Breast epithelium (tissue), 3 donors: ENCODE measurements around the gene NEK5.

Experiments
- POLR2A ChIP-seq: fragments of 450-650 bp; IDR thresholded peaks from one replicate; pipeline ENCODE4 v1.6.1; 2016; ENCODE audit warnings: antibody characterized with exemption, mild to moderate bottlenecking, moderate library complexity
- TF ChIP-seq, protein P1 (sequence below), 3 donors: fragments of 450-650 bp; IDR thresholded peaks; one replicate each; pipeline ENCODE4 v1.5.1; 2016 to 2017; ENCODE audit warnings: antibody characterized with exemption in 3 of 3, mild to moderate bottlenecking in 3 of 3, moderate library complexity in 3 of 3

- no peak for TF ChIP-seq POLR2A
- TF ChIP-seq, protein P1, sequence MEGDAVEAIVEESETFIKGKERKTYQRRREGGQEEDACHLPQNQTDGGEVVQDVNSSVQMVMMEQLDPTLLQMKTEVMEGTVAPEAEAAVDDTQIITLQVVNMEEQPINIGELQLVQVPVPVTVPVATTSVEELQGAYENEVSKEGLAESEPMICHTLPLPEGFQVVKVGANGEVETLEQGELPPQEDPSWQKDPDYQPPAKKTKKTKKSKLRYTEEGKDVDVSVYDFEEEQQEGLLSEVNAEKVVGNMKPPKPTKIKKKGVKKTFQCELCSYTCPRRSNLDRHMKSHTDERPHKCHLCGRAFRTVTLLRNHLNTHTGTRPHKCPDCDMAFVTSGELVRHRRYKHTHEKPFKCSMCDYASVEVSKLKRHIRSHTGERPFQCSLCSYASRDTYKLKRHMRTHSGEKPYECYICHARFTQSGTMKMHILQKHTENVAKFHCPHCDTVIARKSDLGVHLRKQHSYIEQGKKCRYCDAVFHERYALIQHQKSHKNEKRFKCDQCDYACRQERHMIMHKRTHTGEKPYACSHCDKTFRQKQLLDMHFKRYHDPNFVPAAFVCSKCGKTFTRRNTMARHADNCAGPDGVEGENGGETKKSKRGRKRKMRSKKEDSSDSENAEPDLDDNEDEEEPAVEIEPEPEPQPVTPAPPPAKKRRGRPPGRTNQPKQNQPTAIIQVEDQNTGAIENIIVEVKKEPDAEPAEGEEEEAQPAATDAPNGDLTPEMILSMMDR (IDR thresholded peaks at IDR 0.05), result no peak
Measured at GRCh38 chr13:52162279-52163101, 33.6 kb upstream of the NEK5 start.
